ENCODE measurements around the gene ZCWPW2.

Gene ZCWPW2

GRCh38 chr3:28386049-28386448 lies 37.5 kb downstream of the ZCWPW2 start:
- H2BK5ac ChIP-seq (ENCODE audit: low read depth, low read length, poor library complexity): no peak overlapping the region
- no peaks in the 10 kb centered on the region for H3K79me1 ChIP-seq (ENCODE audit: low read length)
- H2AFZ ChIP-seq (ENCODE audit: insufficient read depth, low read length, poor library complexity): no peak overlapping the region
- no peak overlapping the region for H2BK120ac ChIP-seq (ENCODE audit: insufficient read depth, low read length, poor library complexity)
- no peak overlapping the region for H3K4me3 ChIP-seq (ENCODE audit: low read depth, low read length)
- no peak overlapping the region for H3K18ac ChIP-seq (ENCODE audit: low read length)
- H3K23ac ChIP-seq (ENCODE audit: low read length): no peak overlapping the region
- H3K14ac ChIP-seq (ENCODE audit: low read length): no peak overlapping the region
- WGBS (ENCODE audit: extremely low coverage, insufficient coverage, insufficient read length): no CpG with 5 or more reads among the region's 5 CpGs
- H3K79me2 ChIP-seq (ENCODE audit: control insufficient read depth, insufficient read depth, low read length, poor library complexity): no peaks in the 10 kb centered on the region
- H3K27me3 ChIP-seq (ENCODE audit: insufficient read depth, low read length): no peaks in the 10 kb centered on the region
- no peak overlapping the region for H3K27ac ChIP-seq (ENCODE audit: low read depth, low read length)
- H4K8ac ChIP-seq (ENCODE audit: low read depth, low read length): no peak overlapping the region
- H3K4me2 ChIP-seq (ENCODE audit: low read length): no peak overlapping the region
- no peak overlapping the region for H4K91ac ChIP-seq (ENCODE audit: low read depth, low read length)
- H4K12ac ChIP-seq (ENCODE audit: low read depth, low read length): no peak overlapping the region
- DNase-seq: no peak
- H3K36me3 ChIP-seq (ENCODE audit: control insufficient read depth in 1 of 2, insufficient read depth in 2 of 2, low read length in 2 of 2): no peaks in the 10 kb centered on the region
- H3K9me3 ChIP-seq (ENCODE audit: insufficient read depth, low read depth, low read length): no peaks in the 10 kb centered on the region
- no peak overlapping the region for H3K9ac ChIP-seq (ENCODE audit: low read length)
- no peak overlapping the region for H2BK12ac ChIP-seq (ENCODE audit: low read length)
- no peak overlapping the region for H2AK5ac ChIP-seq (ENCODE audit: low read length)
- H3K4me1 ChIP-seq (ENCODE audit: control insufficient read depth in 1 of 2, insufficient read depth in 2 of 2, low read length in 2 of 2): no peaks in the 10 kb centered on the region
- H3K4ac ChIP-seq (ENCODE audit: low read depth, low read length): no peak overlapping the region

- H3K4me3 ChIP-seq (ENCODE audit: low read depth, low read length): no peak overlapping the region
- H3K4me2 ChIP-seq (ENCODE audit: low read length): no peak overlapping the region
- H4K12ac ChIP-seq (ENCODE audit: low read depth, low read length): no peak overlapping the region
- H3K23ac ChIP-seq (ENCODE audit: low read length): no peak overlapping the region
- H2AK5ac ChIP-seq (ENCODE audit: low read length): no peak overlapping the region
- no peaks in the 10 kb centered on the region for H3K9me3 ChIP-seq (ENCODE audit: insufficient read depth, low read depth, low read length)
- no peaks in the 10 kb centered on the region for H3K36me3 ChIP-seq (ENCODE audit: control insufficient read depth in 1 of 2, insufficient read depth in 2 of 2, low read length in 2 of 2)
- H3K4ac ChIP-seq (ENCODE audit: low read depth, low read length): no peak overlapping the region
- no peaks in the 10 kb centered on the region for H3K79me1 ChIP-seq (ENCODE audit: low read length)
- H4K8ac ChIP-seq (ENCODE audit: low read depth, low read length): no peak overlapping the region
- H2AFZ ChIP-seq (ENCODE audit: insufficient read depth, low read length, poor library complexity): no peak overlapping the region
- no peak overlapping the region for H3K18ac ChIP-seq (ENCODE audit: low read length)
- H3K4me1 ChIP-seq (ENCODE audit: control insufficient read depth in 1 of 2, insufficient read depth in 2 of 2, low read length in 2 of 2): no peaks in the 10 kb centered on the region
- no peak overlapping the region for H2BK12ac ChIP-seq (ENCODE audit: low read length)
- H3K9ac ChIP-seq (ENCODE audit: low read length): no peak overlapping the region
- H3K14ac ChIP-seq (ENCODE audit: low read length): no peak overlapping the region
- no peaks in the 10 kb centered on the region for H3K27me3 ChIP-seq (ENCODE audit: insufficient read depth, low read length)
- no peak for DNase-seq
- no CpG with 5 or more reads among the region's 1 CpG for WGBS (ENCODE audit: extremely low coverage, insufficient coverage, insufficient read length)
- no peak overlapping the region for H2BK5ac ChIP-seq (ENCODE audit: low read depth, low read length, poor library complexity)
- no peak overlapping the region for H4K91ac ChIP-seq (ENCODE audit: low read depth, low read length)
- no peak overlapping the region for H3K27ac ChIP-seq (ENCODE audit: low read depth, low read length)
- H3K79me2 ChIP-seq (ENCODE audit: control insufficient read depth, insufficient read depth, low read length, poor library complexity): no peaks in the 10 kb centered on the region
- no peak overlapping the region for H2BK120ac ChIP-seq (ENCODE audit: insufficient read depth, low read length, poor library complexity)
Observed at GRCh38 chr3:28388978-28389377, 40.5 kb downstream of the ZCWPW2 start.

GRCh38 chr3:28399206-28399605 lies 50.7 kb downstream of the ZCWPW2 start:
- H4K91ac ChIP-seq (ENCODE audit: low read depth, low read length): no peak overlapping the region
- H3K4me2 ChIP-seq (ENCODE audit: low read length): no peak overlapping the region
- no CpG with 5 or more reads among the region's 3 CpGs for WGBS (ENCODE audit: extremely low coverage, insufficient coverage, insufficient read length)
- no peak overlapping the region for H3K18ac ChIP-seq (ENCODE audit: low read length)
- no peak overlapping the region for H2AK5ac ChIP-seq (ENCODE audit: low read length)
- H3K79me2 ChIP-seq (ENCODE audit: control insufficient read depth, insufficient read depth, low read length, poor library complexity): no peaks in the 10 kb centered on the region
- H3K14ac ChIP-seq (ENCODE audit: low read length): no peak overlapping the region
- H4K12ac ChIP-seq (ENCODE audit: low read depth, low read length): no peak overlapping the region
- H2BK5ac ChIP-seq (ENCODE audit: low read depth, low read length, poor library complexity): no peak overlapping the region
- H3K27ac ChIP-seq (ENCODE audit: low read depth, low read length): no peak overlapping the region
- H4K8ac ChIP-seq (ENCODE audit: low read depth, low read length): no peak overlapping the region
- H3K27me3 ChIP-seq (ENCODE audit: insufficient read depth, low read length): no peaks in the 10 kb centered on the region
- peaks cover 7% of the 10 kb centered on the region for H3K9me3 ChIP-seq (ENCODE audit: insufficient read depth, low read depth, low read length)
- no peaks in the 10 kb centered on the region for H3K79me1 ChIP-seq (ENCODE audit: low read length)
- no peak overlapping the region for H2BK120ac ChIP-seq (ENCODE audit: insufficient read depth, low read length, poor library complexity)
- H3K36me3 ChIP-seq (ENCODE audit: control insufficient read depth in 1 of 2, insufficient read depth in 2 of 2, low read length in 2 of 2): no peaks in the 10 kb centered on the region
- no peak overlapping the region for H2AFZ ChIP-seq (ENCODE audit: insufficient read depth, low read length, poor library complexity)
- H3K4me1 ChIP-seq (ENCODE audit: control insufficient read depth in 1 of 2, insufficient read depth in 2 of 2, low read length in 2 of 2): no peaks in the 10 kb centered on the region
- H3K23ac ChIP-seq (ENCODE audit: low read length): no peak overlapping the region
- H3K9ac ChIP-seq (ENCODE audit: low read length): no peak overlapping the region
- no peak overlapping the region for H3K4me3 ChIP-seq (ENCODE audit: low read depth, low read length)
- H2BK12ac ChIP-seq (ENCODE audit: low read length): no peak overlapping the region
- no peak for DNase-seq
- no peak overlapping the region for H3K4ac ChIP-seq (ENCODE audit: low read depth, low read length)

- no peak overlapping the region for H3K4me2 ChIP-seq (ENCODE audit: low read length)
- no peaks in the 10 kb centered on the region for H3K27me3 ChIP-seq (ENCODE audit: insufficient read depth, low read length)
- no peaks in the 10 kb centered on the region for H3K79me2 ChIP-seq (ENCODE audit: control insufficient read depth, insufficient read depth, low read length, poor library complexity)
- no peak overlapping the region for H3K4me3 ChIP-seq (ENCODE audit: low read depth, low read length)
- no peak overlapping the region for H4K8ac ChIP-seq (ENCODE audit: low read depth, low read length)
- no peak overlapping the region for H3K18ac ChIP-seq (ENCODE audit: low read length)
- no peak overlapping the region for H3K4ac ChIP-seq (ENCODE audit: low read depth, low read length)
- H2AK5ac ChIP-seq (ENCODE audit: low read length): no peak overlapping the region
- H3K79me1 ChIP-seq (ENCODE audit: low read length): no peaks in the 10 kb centered on the region
- H4K91ac ChIP-seq (ENCODE audit: low read depth, low read length): no peak overlapping the region
- H2BK12ac ChIP-seq (ENCODE audit: low read length): no peak overlapping the region
- H2BK5ac ChIP-seq (ENCODE audit: low read depth, low read length, poor library complexity): no peak overlapping the region
- WGBS (ENCODE audit: extremely low coverage, insufficient coverage, insufficient read length): no CpG with 5 or more reads among the region's 1 CpG
- no peaks in the 10 kb centered on the region for H3K4me1 ChIP-seq (ENCODE audit: control insufficient read depth in 1 of 2, insufficient read depth in 2 of 2, low read length in 2 of 2)
- no peak overlapping the region for H2AFZ ChIP-seq (ENCODE audit: insufficient read depth, low read length, poor library complexity)
- no peak overlapping the region for H2BK120ac ChIP-seq (ENCODE audit: insufficient read depth, low read length, poor library complexity)
- no peak overlapping the region for H3K27ac ChIP-seq (ENCODE audit: low read depth, low read length)
- H3K9me3 ChIP-seq (ENCODE audit: insufficient read depth, low read depth, low read length): no peaks in the 10 kb centered on the region
- no peak overlapping the region for H3K9ac ChIP-seq (ENCODE audit: low read length)
- no peak overlapping the region for H4K12ac ChIP-seq (ENCODE audit: low read depth, low read length)
- no peak overlapping the region for H3K23ac ChIP-seq (ENCODE audit: low read length)
- DNase-seq: peak in 1 of 2 donors; percentile 4
- no peaks in the 10 kb centered on the region for H3K36me3 ChIP-seq (ENCODE audit: control insufficient read depth in 1 of 2, insufficient read depth in 2 of 2, low read length in 2 of 2)
- H3K14ac ChIP-seq (ENCODE audit: low read length): no peak overlapping the region
Observed at GRCh38 chr3:28406241-28406640, 57.7 kb downstream of the ZCWPW2 start.
